GM12878 (cell line): ENCODE measurements around the gene VTI1A. TPM values are rescaled to one million over a fixed set of nuclear protein-coding genes. Genes with fewer than 3 reads are reported as not detected.

ENCODE experiments used
- BCL3 ChIP-seq: IDR thresholded peaks from 2 replicates; pipeline ENCODE4 v1.6.1; 2011; ENCODE audit warnings: borderline replicate concordance, low read depth, mild to moderate bottlenecking, moderate library complexity, low read length; ENCODE audit not compliant: insufficient read depth, poor library complexity, severe bottlenecking
- CHD4 ChIP-seq: fragments of 200-600 bp; sonication (generic); IDR thresholded peaks from 2 replicates; pipeline ENCODE4 v1.6.1; 2016; ENCODE audit warnings: mild to moderate bottlenecking
- E2F4 ChIP-seq: IDR thresholded peaks from 2 replicates; pipeline ENCODE4 v1.6.1; 2012; ENCODE audit warnings: low read depth, low read length, improper control_type of control experiment
- E2F8 ChIP-seq: fragments of 450-650 bp; IDR thresholded peaks from 2 replicates; pipeline ENCODE4 v1.6.1; 2018; ENCODE audit warnings: mild to moderate bottlenecking, low read depth, moderate library complexity; ENCODE audit not compliant: partially characterized antibody
- FOS ChIP-seq: IDR thresholded peaks from 3 replicates; pipeline ENCODE4 v1.6.1; 2011; ENCODE audit warnings: borderline replicate concordance; ENCODE audit not compliant: insufficient read length; ENCODE audit errors: extremely low read depth
- NFYA ChIP-seq: IDR thresholded peaks from 2 replicates; pipeline ENCODE4 v1.6.1; 2011; ENCODE audit warnings: low read depth, mild to moderate bottlenecking, low read length, improper control_type of control experiment, borderline replicate concordance
- NRF1 ChIP-seq: conservative IDR thresholded peaks from 2 replicates; pipeline ENCODE4 v1.6.1; 2011; ENCODE audit warnings: mild to moderate bottlenecking, low read depth, low read length, improper control_type of control experiment
- RELB ChIP-seq: fragments of 450-650 bp; IDR thresholded peaks from 2 replicates; pipeline ENCODE4 v1.6.1; 2017; ENCODE audit warnings: low read depth, mild to moderate bottlenecking, moderate library complexity
- TCF12 ChIP-seq: IDR thresholded peaks from 2 replicates; pipeline ENCODE4 v1.6.1; 2011; ENCODE audit warnings: low read depth, mild to moderate bottlenecking, low read length
- TCF3 ChIP-seq: IDR thresholded peaks from 2 replicates; pipeline ENCODE4 v1.6.1; 2012; ENCODE audit warnings: low read depth, mild to moderate bottlenecking, low read length, borderline replicate concordance; ENCODE audit not compliant: insufficient read depth
- ZSCAN29 ChIP-seq: fragments of 450-650 bp; IDR thresholded peaks from 2 replicates; pipeline ENCODE4 v1.6.1; 2017; ENCODE audit warnings: mild to moderate bottlenecking, moderate library complexity
- polyA plus RNA-seq, 11 experiments: library from polyadenylated mRNA; depleted of rRNA in 4 of 11; unstranded in 6 of 11; stranded (reverse) in 5 of 11; fragments of >200 nt; fragmentation: Nextera tagmentation in 4 of 11; fragmentation: Illumina TruSeq in 1 of 11; extraction: Ambion mirVana in 4 of 11; extraction: Trizol in 1 of 11; gene quantifications; 1 replicate in 1 of 11; 2 replicates in 10 of 11; pipeline versions ENCODE4 v1.2.1 to v1.2.3, GENCODE V29; 2011 to 2016; ENCODE audit warnings: inconsistent platforms in 2 of 11, missing spikeins in 2 of 11, low read depth in 1 of 11
- total RNA-seq, 4 experiments: library from RNA; depleted of rRNA in 3 of 4; stranded (reverse); fragments of >200 nt in 3 of 4; fragmentation: Illumina TruSeq in 1 of 4; extraction: Trizol in 1 of 4; gene quantifications; 2 replicates each; pipeline versions ENCODE4 v1.2.1 to v1.2.3, GENCODE V29; 2013 to 2021

The VTI1A gene
- total and polyA plus RNA-seq, 10 of the 15 experiments (the other 5 are each of a cell fraction or from before 2014, with no cell fraction given), result 12.4 to 43.2 (median 27.5) TPM

GRCh38 chr10:112509558-112510291 lies 62.7 kb downstream of the VTI1A start (continued):
- no peak for TF ChIP-seq E2F8
- no peak for TF ChIP-seq CHD4
- no peak for TF ChIP-seq TCF3
- TF ChIP-seq NFYA, result no peak
- TF ChIP-seq ZSCAN29, result no peak
- TF ChIP-seq FOS, result no peak
- TF ChIP-seq RELB, result no peak
- no peak for TF ChIP-seq E2F4
- no peak for TF ChIP-seq BCL3
- TF ChIP-seq TCF12, result no peak
- no peak for TF ChIP-seq NRF1
